ENCODE measurements around the gene GSC. TPM values are rescaled to one million over a fixed set of nuclear protein-coding genes. Genes with fewer than 3 reads are reported as not detected.

The GSC gene
- total and polyA plus RNA-seq, 2 experiments from 2014 or later: 0.27 to 0.97 TPM

- Mint-ChIP-seq H3K27me3 (ENCODE audit: insufficient read depth, low read depth, poor library complexity) (peaks cover 34% of the 10 kb centered on the region), H3K27ac (no peak overlapping the region), H3K4me3 (no peak overlapping the region), H3K9me3 (no peaks in the 10 kb centered on the region; the same call in 2 of the 3 replicates), H3K4me1 (peaks cover 8% of the 10 kb centered on the region), H3K36me3 (ENCODE audit: low read depth) (no peaks in the 10 kb centered on the region)
- Histone ChIP-seq H3K4me2 (no peak overlapping the region), H3K4me1 (ENCODE audit: insufficient read depth) (no peaks in the 10 kb centered on the region), H2AFZ (no peak overlapping the region), H3K27ac (ENCODE audit: low read depth) (no peak overlapping the region), H3K4me3 (no peak overlapping the region), H3K79me2 (replicated peaks; ENCODE audit: insufficient read depth) (no peaks in the 10 kb centered on the region), H3F3A (replicated peaks; ENCODE audit: low read depth) (0 out of 2 replicates have a peak, but pooled peaks cover under 1% of the 10 kb centered on the region), H3K36me3 (ENCODE audit: insufficient read depth) (no peaks in the 10 kb centered on the region; the same call in 1 of the 2 replicates), H3K9me2 (ENCODE audit: insufficient read depth) (no peaks in the 10 kb centered on the region), H4K20me1 (replicated peaks; ENCODE audit: insufficient read depth) (peaks cover 6% of the 10 kb centered on the region; the same call in 1 of the 2 replicates), H3K27me3 (ENCODE audit: insufficient read depth) (peaks cover 37% of the 10 kb centered on the region)
- DNase-seq (ENCODE audit: low spot score): no peak
- no peak for ATAC-seq
- TF ChIP-seq STAT1 (IDR thresholded peaks at IDR 0.05; ENCODE audit: unreplicated experiment) (no peak), POLR2AphosphoS5 (IDR thresholded peaks at IDR 0.05; ENCODE audit: low read depth) (no peak), REST (IDR thresholded peaks at IDR 0.05; ENCODE audit: unreplicated experiment) (no peak)
Measured at GRCh38 chr14:94761348-94761996, 8.4 kb downstream of the GSC start.

- ATAC-seq: no peak
- H3K27me3 Mint-ChIP-seq (ENCODE audit: insufficient read depth, low read depth, poor library complexity): peaks cover 11% of the 10 kb centered on the region
- H3K27me3 ChIP-seq (ENCODE audit: insufficient read depth): no peaks in the 10 kb centered on the region
- TF ChIP-seq ZNF331 (CRISPR knock-in tag; IDR thresholded peaks at IDR 0.05; ENCODE audit: low read depth) (no peak), ETS1 (IDR thresholded peaks at IDR 0.05) (no peak), ZNF114 (CRISPR knock-in tag; IDR thresholded peaks at IDR 0.05) (no peak), ZNF462 (CRISPR knock-in tag; IDR thresholded peaks at IDR 0.05) (no peak), JUNB (IDR thresholded peaks at IDR 0.05; ENCODE audit: unreplicated experiment) (no peak)
Measured at GRCh38 chr14:94756310-94756882, 13.5 kb downstream of the GSC start.

More at GRCh38 chr14:94756310-94756882, 13.5 kb downstream of the GSC start:
- Histone ChIP-seq H3K27ac (ENCODE audit: low read depth) (no peak overlapping the region), H3K36me3 (ENCODE audit: insufficient read depth) (no peaks in the 10 kb centered on the region), H2AFZ (no peak overlapping the region), H3K9me2 (ENCODE audit: insufficient read depth) (no peaks in the 10 kb centered on the region), H3K4me2 (no peak overlapping the region), H3K79me2 (replicated peaks; ENCODE audit: insufficient read depth) (no peaks in the 10 kb centered on the region), H3K4me3 (no peak overlapping the region), H3K4me1 (ENCODE audit: insufficient read depth) (no peaks in the 10 kb centered on the region), H3F3A (replicated peaks; ENCODE audit: low read depth) (no peaks in the 10 kb centered on the region), H4K20me1 (replicated peaks; ENCODE audit: insufficient read depth) (no peaks in the 10 kb centered on the region)
- Mint-ChIP-seq H3K27ac (no peak overlapping the region), H3K4me1 (no peaks in the 10 kb centered on the region), H3K36me3 (ENCODE audit: low read depth) (no peaks in the 10 kb centered on the region), H3K9me3 (no peaks in the 10 kb centered on the region; the same call in 2 of the 3 replicates), H3K4me3 (no peak overlapping the region)
- no peak for DNase-seq (ENCODE audit: low spot score)
